Spleen (tissue), 11 donors: Measurements from ENCODE around the gene SLC35E4. TPM values are rescaled to one million over a fixed set of nuclear protein-coding genes. Genes with fewer than 3 reads are reported as not detected.

ENCODE experiments used
- DNase-seq: peaks from one replicate; pipeline ENCODE4 v3.0.0-alpha.2; 2020
- H3K27ac ChIP-seq, 8 donors: fragments of 200-600 bp; sonication (generic) in 7 of 8; 1 replicate in 4 of 8; 2 replicates in 4 of 8; pipeline versions ENCODE4 v1.5.0 to v1.8.0; 2016 to 2021; ENCODE audit warnings: inconsistent platforms in 4 of 8, mild to moderate bottlenecking in 4 of 8, moderate library complexity in 1 of 8
- H3K27me3 ChIP-seq, 7 donors: fragments of 200-600 bp; sonication (generic) in 6 of 7; replicated peaks in 1 of 7; 1 replicate in 4 of 7; 2 replicates in 3 of 7; pipeline versions ENCODE4 v1.5.0 to v1.8.0; 2016 to 2021; ENCODE audit warnings: inconsistent platforms in 3 of 7, mild to moderate bottlenecking in 1 of 7
- H3K36me3 ChIP-seq, 6 donors: fragments of 200-600 bp; sonication (generic) in 5 of 6; 1 replicate in 4 of 6; 2 replicates in 2 of 6; pipeline versions ENCODE4 v1.5.0 to v1.8.0; 2016 to 2021; ENCODE audit warnings: inconsistent platforms in 2 of 6
- H3K4me1 ChIP-seq, 6 donors: fragments of 200-600 bp; sonication (generic) in 5 of 6; 1 replicate in 3 of 6; 2 replicates in 3 of 6; pipeline versions ENCODE4 v1.5.0 to v1.8.0; 2016 to 2021; ENCODE audit warnings: inconsistent platforms in 3 of 6
- H3K4me3 ChIP-seq, 8 donors: fragments of 200-600 bp; sonication (generic) in 7 of 8; 1 replicate in 4 of 8; 2 replicates in 4 of 8; pipeline versions ENCODE4 v1.5.0 to v1.8.0; 2016 to 2021; ENCODE audit warnings: inconsistent platforms in 4 of 8, mild to moderate bottlenecking in 4 of 8, moderate library complexity in 2 of 8
- H3K9me3 ChIP-seq, 8 donors: fragments of 200-600 bp; sonication (generic) in 7 of 8; 1 replicate in 4 of 8; 2 replicates in 4 of 8; pipeline versions ENCODE4 v1.5.0 to v1.8.0; 2016 to 2021; ENCODE audit warnings: inconsistent platforms in 4 of 8
- POLR2A ChIP-seq, 3 donors: fragments of 450-650 bp; IDR thresholded peaks; one replicate each; pipeline ENCODE4 v1.5.1; 2017; ENCODE audit warnings: antibody characterized with exemption in 3 of 3, mild to moderate bottlenecking in 1 of 3
- POLR2AphosphoS5 ChIP-seq, 3 donors: sonication (generic); formaldehyde crosslinking; IDR thresholded peaks; one replicate each; pipeline ENCODE4 v1.5.1; 2017; ENCODE audit warnings: antibody characterized with exemption in 3 of 3
- WGBS, 5 donors: extraction: QIAGEN DNeasy Blood & Tissue Kit in 3 of 5; methylation state at CpG; one replicate each; pipeline versions ENCODE4 v1.1.5 to v1.1.7; 2013 to 2018; 5-methylcytosine and 5-hydroxymethylcytosine counted together
- intact Hi-C: fragments of 100-400 bp; cut with DNase I; formaldehyde crosslinking; loops from one replicate; pipeline ENCODE4 v1.15.0; 2023; ENCODE audit warnings: low total_unique reads
- polyA plus RNA-seq, 3 donors: library from polyadenylated mRNA; stranded (reverse); fragments of 200-250 nt; gene quantifications; one replicate each; pipeline ENCODE4 v1.2.1, GENCODE V29; 2013
- total RNA-seq, 7 donors: library from RNA; depleted of rRNA in 3 of 7; stranded (reverse); fragments of >200 nt in 3 of 7; fragmentation: NEBNext Ultra II Directional in 4 of 7; extraction: Animal tissue kit (Norgen Biotek cat#: 25700) in 4 of 7; gene quantifications; one replicate each; pipeline versions ENCODE4 v1.1.0 to v1.2.1, GENCODE V29; 2016 to 2021
- TF ChIP-seq, protein P1 (sequence below), 11 experiments: fragments of 200-600 bp in 7 of 11; fragments of 450-650 bp in 4 of 11; sonication (generic) in 4 of 11; IDR thresholded peaks in 8 of 11; conservative IDR thresholded peaks in 3 of 11; 1 replicate in 7 of 11; 2 replicates in 4 of 11; pipeline versions ENCODE4 v1.4.0 to v1.8.0; 2016 to 2021; ENCODE audit warnings: antibody characterized with exemption in 11 of 11, inconsistent platforms in 4 of 11, mild to moderate bottlenecking in 1 of 11
- donor health status: healthy with polysubstance abuse.
- donor health status: DM: no; HTN: no; CAD: no; lungs with moderate emphysema.
- donor health status: DM: no; HTN: no; CAD: no.
- donor health status: Bipolar disorder and iron deficiency.
- donor health status: healthy.
- donor health status: DM: no; HTN: no; CAD: no.
- donor health status: DM: yes; HTN: yes; CAD: no.

Gene SLC35E4
- total and polyA plus RNA-seq, 10 donors: 0.37 to 6.7 (median 2.8) TPM

- Histone ChIP-seq H3K27me3 (peaks cover 0 to 6% (median 0%) of the 10 kb centered on the region in 7 donors), H3K36me3 (peaks cover 0 to 28% (median 18%) of the 10 kb centered on the region in 6 donors), H3K4me3 (peak overlapping the region; percentile 67 to 86 (median 80)), H3K27ac (peak overlapping the region in 6 of 8 donors; percentile 11 to 82 (median 66)), H3K4me1 (peaks cover 5 to 27% (median 22%) of the 10 kb centered on the region in 6 donors), H3K9me3 (no peaks in the 10 kb centered on the region)
- 0 to 2% (median 1%) methylated on average over 18 of the region's 18 CpGs for WGBS, 5 donors
- intact Hi-C loops: no loop called here
- TF ChIP-seq POLR2A (IDR thresholded peaks at IDR 0.05): no peak
- TF ChIP-seq POLR2AphosphoS5 (IDR thresholded peaks at IDR 0.05): no peak
- TF ChIP-seq, protein P1, sequence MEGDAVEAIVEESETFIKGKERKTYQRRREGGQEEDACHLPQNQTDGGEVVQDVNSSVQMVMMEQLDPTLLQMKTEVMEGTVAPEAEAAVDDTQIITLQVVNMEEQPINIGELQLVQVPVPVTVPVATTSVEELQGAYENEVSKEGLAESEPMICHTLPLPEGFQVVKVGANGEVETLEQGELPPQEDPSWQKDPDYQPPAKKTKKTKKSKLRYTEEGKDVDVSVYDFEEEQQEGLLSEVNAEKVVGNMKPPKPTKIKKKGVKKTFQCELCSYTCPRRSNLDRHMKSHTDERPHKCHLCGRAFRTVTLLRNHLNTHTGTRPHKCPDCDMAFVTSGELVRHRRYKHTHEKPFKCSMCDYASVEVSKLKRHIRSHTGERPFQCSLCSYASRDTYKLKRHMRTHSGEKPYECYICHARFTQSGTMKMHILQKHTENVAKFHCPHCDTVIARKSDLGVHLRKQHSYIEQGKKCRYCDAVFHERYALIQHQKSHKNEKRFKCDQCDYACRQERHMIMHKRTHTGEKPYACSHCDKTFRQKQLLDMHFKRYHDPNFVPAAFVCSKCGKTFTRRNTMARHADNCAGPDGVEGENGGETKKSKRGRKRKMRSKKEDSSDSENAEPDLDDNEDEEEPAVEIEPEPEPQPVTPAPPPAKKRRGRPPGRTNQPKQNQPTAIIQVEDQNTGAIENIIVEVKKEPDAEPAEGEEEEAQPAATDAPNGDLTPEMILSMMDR (IDR thresholded peaks at IDR 0.05 in 8 of 11, conservative IDR thresholded peaks at IDR 0.05 in 3 of 11): no peak
- DNase-seq: no peak
Observed at GRCh38 chr22:30667107-30667493, 31.5 kb downstream of the SLC35E4 start.

- Histone ChIP-seq H3K36me3 (peaks cover 0 to 22% (median 13%) of the 10 kb centered on the region in 6 donors), H3K27me3 (peaks cover 0 to 6% (median 0%) of the 10 kb centered on the region in 7 donors), H3K9me3 (no peaks in the 10 kb centered on the region), H3K4me3 (peak within 1 kb of the TSS; percentile 67 to 86 (median 80)), H3K27ac (peak within 1 kb of the TSS in 6 of 8 donors; percentile 11 to 82 (median 66)), H3K4me1 (peaks cover 5 to 27% (median 22%) of the 10 kb centered on the region in 6 donors)
- TF ChIP-seq POLR2AphosphoS5 (IDR thresholded peaks at IDR 0.05) (peak; percentile 84 to 92 (median 91)), POLR2A (IDR thresholded peaks at IDR 0.05) (no peak)
- TF ChIP-seq, protein P1 (IDR thresholded peaks at IDR 0.05 in 8 of 11, conservative IDR thresholded peaks at IDR 0.05 in 3 of 11): peak in 8 of 11 experiments; percentile 16 to 61 (median 52)
- WGBS, 5 donors: 0 to 2% (median 1%) methylated on average over 24 to 77 of the region's 77 CpGs
- DNase-seq: peak; percentile 98
- intact Hi-C loops: no loop called here
Observed at GRCh38 chr22:30667494-30668385, 32.2 kb downstream of the SLC35E4 start, which contains the start of gene DUSP18. TSS of gene DUSP18 (minus strand) at chr22:30667875. CDS start at chr22:30664003, 3,872 bp downstream.

DNA sequence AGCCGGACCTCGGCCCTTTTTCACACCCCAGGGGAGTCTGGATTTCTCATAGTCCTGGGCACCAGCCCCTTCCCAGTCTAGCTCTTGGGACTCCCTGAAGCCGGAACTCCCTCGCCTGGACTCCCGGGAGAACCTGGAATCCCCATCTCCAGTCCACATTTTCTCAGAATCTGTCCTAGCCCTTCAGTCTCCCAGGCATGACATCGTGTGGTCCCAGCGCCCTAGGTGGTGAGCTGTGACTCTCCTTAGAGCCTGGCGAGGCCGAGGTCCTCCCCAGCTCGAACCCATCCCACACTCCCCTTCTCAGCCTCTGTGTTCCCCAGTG lies 32.8 kb downstream of the SLC35E4 start:
- Histone ChIP-seq H3K36me3 (peaks cover 0 to 16% (median 7%) of the 10 kb centered on the region in 6 donors), H3K4me3 (peak overlapping the region; percentile 67 to 86 (median 80)), H3K9me3 (no peaks in the 10 kb centered on the region), H3K4me1 (peaks cover 5 to 27% (median 22%) of the 10 kb centered on the region in 6 donors), H3K27ac (peak overlapping the region in 3 of 8 donors; percentile 3 to 82 (median 79)), H3K27me3 (peaks cover 0 to 6% (median 0%) of the 10 kb centered on the region in 7 donors)
- DNase-seq: no peak
- 37 to 52% (median 39%) methylated on average over 8 to 10 of the region's 10 CpGs for WGBS, 5 donors
- no peak for TF ChIP-seq POLR2AphosphoS5 (IDR thresholded peaks at IDR 0.05)
- TF ChIP-seq POLR2A (IDR thresholded peaks at IDR 0.05): no peak
- TF ChIP-seq, protein P1 (IDR thresholded peaks at IDR 0.05 in 8 of 11, conservative IDR thresholded peaks at IDR 0.05 in 3 of 11): no peak
- intact Hi-C loops: no loop called here

DNA sequence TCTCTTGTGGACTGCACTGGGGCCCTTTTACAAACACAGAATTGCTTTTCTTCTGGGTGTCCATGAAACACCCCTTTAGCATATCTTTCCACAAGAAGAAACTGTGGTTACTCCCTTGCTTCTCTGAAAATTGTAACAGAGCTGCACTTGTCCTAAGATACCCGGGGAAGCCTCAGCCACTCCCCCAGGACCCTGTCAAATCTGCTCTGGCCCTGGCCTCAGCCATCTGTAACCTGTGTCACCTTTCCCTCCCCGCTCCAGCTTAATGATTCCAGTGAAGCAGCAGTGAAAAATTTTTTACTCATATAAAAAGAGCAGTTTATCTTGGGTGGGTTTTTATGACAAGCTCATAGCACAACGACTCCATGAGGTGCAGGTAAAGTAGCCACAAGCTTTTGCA lies 35.5 kb downstream of the SLC35E4 start:
- H3K36me3 ChIP-seq: no peaks in the 10 kb centered on the region
- no peak overlapping the region for H3K4me3 ChIP-seq
- 83 to 88% (median 85%) methylated on average over 3 of the region's 3 CpGs for WGBS, 5 donors
- H3K27me3 ChIP-seq: peaks cover 0 to 6% (median 0%) of the 10 kb centered on the region in 7 donors
- TF ChIP-seq, protein P1 (IDR thresholded peaks at IDR 0.05 in 8 of 11, conservative IDR thresholded peaks at IDR 0.05 in 3 of 11): no peak
- TF ChIP-seq POLR2AphosphoS5 (IDR thresholded peaks at IDR 0.05): no peak
- no peak for TF ChIP-seq POLR2A (IDR thresholded peaks at IDR 0.05)
- DNase-seq: no peak
- H3K4me1 ChIP-seq: peaks cover 5 to 24% (median 20%) of the 10 kb centered on the region in 6 donors
- intact Hi-C loops: no loop called here
- H3K27ac ChIP-seq: no peak overlapping the region
- H3K9me3 ChIP-seq: no peaks in the 10 kb centered on the region
